ENCODE measurements around the gene LPCAT3.

Gene LPCAT3

DNA sequence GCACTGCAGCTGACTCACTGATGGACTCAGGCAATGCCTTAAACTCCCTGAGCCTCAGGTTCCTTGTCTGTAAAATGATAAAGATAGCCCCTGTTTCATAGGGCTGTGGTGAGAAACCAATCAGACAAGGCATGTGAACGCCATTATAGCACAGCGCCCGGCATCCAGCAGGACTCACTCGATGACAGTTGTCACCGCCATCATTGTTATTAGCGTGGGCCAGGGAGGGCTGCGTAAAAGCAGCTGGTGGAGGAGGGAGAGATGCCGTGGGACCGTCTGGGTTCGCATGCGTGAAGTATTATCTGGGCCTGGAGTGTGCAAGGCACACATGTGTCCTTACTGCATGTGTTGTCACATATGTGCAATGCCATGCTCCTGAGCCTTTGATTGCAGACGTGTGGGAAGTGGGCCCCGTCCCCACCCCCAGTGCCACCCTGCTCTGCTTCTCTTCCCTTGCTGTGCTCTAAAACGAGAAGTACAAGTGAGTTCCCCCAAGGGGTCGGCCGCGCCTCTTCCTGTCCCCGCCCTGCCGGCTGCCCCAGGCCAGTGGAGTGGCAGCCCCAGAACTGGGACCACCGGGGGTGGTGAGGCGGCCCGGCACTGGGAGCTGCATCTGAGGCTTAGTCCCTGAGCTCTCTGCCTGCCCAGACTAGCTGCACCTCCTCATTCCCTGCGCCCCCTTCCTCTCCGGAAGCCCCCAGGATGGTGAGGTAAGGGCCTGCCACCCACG, 67.3 kb downstream of the LPCAT3 start, which contains the start of gene PTPN6:
Gene PTPN6 (plus strand): TSS at position 546 of the 730 bp plus-strand sequence. CDS start 157 bp downstream, at position 703.
- TF ChIP-seq, protein P1, sequence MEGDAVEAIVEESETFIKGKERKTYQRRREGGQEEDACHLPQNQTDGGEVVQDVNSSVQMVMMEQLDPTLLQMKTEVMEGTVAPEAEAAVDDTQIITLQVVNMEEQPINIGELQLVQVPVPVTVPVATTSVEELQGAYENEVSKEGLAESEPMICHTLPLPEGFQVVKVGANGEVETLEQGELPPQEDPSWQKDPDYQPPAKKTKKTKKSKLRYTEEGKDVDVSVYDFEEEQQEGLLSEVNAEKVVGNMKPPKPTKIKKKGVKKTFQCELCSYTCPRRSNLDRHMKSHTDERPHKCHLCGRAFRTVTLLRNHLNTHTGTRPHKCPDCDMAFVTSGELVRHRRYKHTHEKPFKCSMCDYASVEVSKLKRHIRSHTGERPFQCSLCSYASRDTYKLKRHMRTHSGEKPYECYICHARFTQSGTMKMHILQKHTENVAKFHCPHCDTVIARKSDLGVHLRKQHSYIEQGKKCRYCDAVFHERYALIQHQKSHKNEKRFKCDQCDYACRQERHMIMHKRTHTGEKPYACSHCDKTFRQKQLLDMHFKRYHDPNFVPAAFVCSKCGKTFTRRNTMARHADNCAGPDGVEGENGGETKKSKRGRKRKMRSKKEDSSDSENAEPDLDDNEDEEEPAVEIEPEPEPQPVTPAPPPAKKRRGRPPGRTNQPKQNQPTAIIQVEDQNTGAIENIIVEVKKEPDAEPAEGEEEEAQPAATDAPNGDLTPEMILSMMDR (IDR thresholded peaks at IDR 0.05), result no peak
- Histone ChIP-seq H3K27ac (no peak within 1 kb of the TSS), H3K27me3 (ENCODE audit: control insufficient read depth, insufficient read depth, low read length) (no peaks in the 10 kb centered on the region), H3K79me2 (no peaks in the 10 kb centered on the region), H3K9ac (no peak within 1 kb of the TSS), H2AFZ (no peak within 1 kb of the TSS), H3K9me3 (ENCODE audit: control insufficient read depth, low read length) (no peaks in the 10 kb centered on the region), H3K4me2 (ENCODE audit: low read length) (no peak within 1 kb of the TSS), H3K4me1 (peaks cover 7% of the 10 kb centered on the region), H3K4me3 (ENCODE audit: low read depth, low read length) (no peak within 1 kb of the TSS), H3K36me3 (ENCODE audit: control insufficient read depth, insufficient read depth, low read length) (no peaks in the 10 kb centered on the region)

DNA sequence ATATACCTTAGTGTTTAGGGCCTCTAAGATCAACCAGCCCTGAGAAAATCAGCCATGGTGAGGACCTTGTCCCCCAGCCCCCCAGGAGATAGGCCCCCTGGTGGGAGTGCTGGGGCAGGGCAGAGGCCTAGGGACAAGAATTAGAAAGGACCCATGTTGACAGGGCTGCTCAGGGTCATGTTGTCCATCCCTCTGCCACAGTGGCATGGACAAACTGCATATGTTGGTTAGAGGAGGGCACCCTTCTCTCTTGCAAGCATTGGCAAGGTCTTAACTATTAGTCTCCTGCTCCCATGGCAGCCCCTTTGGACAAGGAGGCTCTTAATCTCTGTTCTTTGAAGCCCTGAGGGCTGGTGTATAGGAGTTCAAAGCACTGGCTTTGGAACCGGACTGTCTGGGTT, 67.9 kb downstream of the LPCAT3 start:
- Histone ChIP-seq H3K79me2 (no peaks in the 10 kb centered on the region), H3K27me3 (ENCODE audit: control insufficient read depth, insufficient read depth, low read length) (no peaks in the 10 kb centered on the region), H2AFZ (no peak overlapping the region), H3K9ac (no peak overlapping the region), H3K4me3 (ENCODE audit: low read depth, low read length) (no peak overlapping the region), H3K9me3 (ENCODE audit: control insufficient read depth, low read length) (no peaks in the 10 kb centered on the region), H3K4me1 (peaks cover 9% of the 10 kb centered on the region), H3K4me2 (ENCODE audit: low read length) (no peak overlapping the region), H3K36me3 (ENCODE audit: control insufficient read depth, insufficient read depth, low read length) (no peaks in the 10 kb centered on the region), H3K27ac (no peak overlapping the region)
- TF ChIP-seq, protein P1 (IDR thresholded peaks at IDR 0.05), result no peak

DNA sequence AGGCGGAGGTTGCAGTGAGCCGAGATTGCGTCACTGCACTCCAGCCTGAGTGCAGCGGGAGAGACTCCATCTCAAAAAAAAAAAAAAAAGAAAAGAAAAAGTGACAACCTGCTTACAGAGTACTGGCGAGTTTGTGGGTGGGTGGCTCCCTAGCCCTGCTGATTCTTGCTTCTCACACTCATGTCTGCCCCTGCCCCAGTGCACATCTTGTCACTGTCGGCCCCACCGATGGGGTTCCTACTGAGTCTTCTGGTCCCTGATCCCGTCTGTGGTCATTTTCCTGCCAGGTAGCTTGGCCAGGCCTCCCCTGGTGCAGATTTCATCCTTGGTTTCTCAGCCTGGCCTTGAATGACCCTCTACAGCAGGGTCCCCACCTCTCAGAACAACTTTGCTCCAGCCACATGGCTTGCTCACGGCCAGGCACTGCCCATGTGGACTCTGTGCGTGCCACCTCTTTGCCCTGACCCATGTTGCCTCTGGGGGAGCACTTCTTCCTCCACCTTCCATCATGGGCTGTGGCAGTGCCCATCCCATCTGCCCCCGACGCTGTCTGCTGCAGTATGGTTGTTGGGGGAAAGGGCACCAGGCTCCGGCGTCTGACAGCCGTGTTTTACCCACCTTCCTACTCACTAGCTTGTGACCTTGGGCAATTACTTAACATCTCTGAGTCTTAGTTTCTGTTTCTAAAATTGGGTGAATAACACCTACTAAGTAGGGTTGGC, 69.2 kb downstream of the LPCAT3 start:
- no peak overlapping the region for H3K9ac ChIP-seq
- H2AFZ ChIP-seq, result no peak overlapping the region
- no peaks in the 10 kb centered on the region for H3K9me3 ChIP-seq (ENCODE audit: control insufficient read depth, low read length)
- no peaks in the 10 kb centered on the region for H3K79me2 ChIP-seq
- no peaks in the 10 kb centered on the region for H3K36me3 ChIP-seq (ENCODE audit: control insufficient read depth, insufficient read depth, low read length)
- H3K27me3 ChIP-seq (ENCODE audit: control insufficient read depth, insufficient read depth, low read length), result no peaks in the 10 kb centered on the region
- TF ChIP-seq, protein P1 (IDR thresholded peaks at IDR 0.05), result no peak
- peaks cover 17% of the 10 kb centered on the region for H3K4me1 ChIP-seq
- H3K27ac ChIP-seq, result no peak overlapping the region
- H3K4me3 ChIP-seq (ENCODE audit: low read depth, low read length), result no peak overlapping the region
- H3K4me2 ChIP-seq (ENCODE audit: low read length), result no peak overlapping the region

DNA sequence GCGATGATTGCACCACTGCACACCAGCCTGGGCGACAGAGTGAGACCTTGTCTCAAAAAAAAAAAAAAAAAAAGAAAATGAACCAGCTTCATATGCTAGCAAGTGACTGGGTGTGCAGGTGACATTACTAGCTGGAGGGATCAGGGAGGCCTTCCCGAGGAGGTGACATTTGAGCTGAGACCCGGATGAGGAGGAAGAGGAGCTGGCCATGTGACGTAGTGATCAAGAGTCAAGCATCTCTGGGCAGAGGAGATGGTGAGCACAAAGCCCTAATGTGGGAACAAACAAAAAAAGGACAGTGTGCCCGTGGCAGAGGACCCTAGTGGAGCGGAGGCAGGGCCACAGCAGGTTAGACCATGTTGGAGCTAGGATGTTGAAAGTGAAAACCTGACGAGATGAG, 70.7 kb downstream of the LPCAT3 start:
- Histone ChIP-seq H3K36me3 (ENCODE audit: control insufficient read depth, insufficient read depth, low read length) (no peaks in the 10 kb centered on the region), H3K4me1 (peaks cover 22% of the 10 kb centered on the region), H3K27me3 (ENCODE audit: control insufficient read depth, insufficient read depth, low read length) (no peaks in the 10 kb centered on the region), H2AFZ (no peak overlapping the region), H3K9me3 (ENCODE audit: control insufficient read depth, low read length) (no peaks in the 10 kb centered on the region), H3K79me2 (no peaks in the 10 kb centered on the region), H3K4me2 (ENCODE audit: low read length) (no peak overlapping the region), H3K27ac (no peak overlapping the region), H3K9ac (no peak overlapping the region), H3K4me3 (ENCODE audit: low read depth, low read length) (no peak overlapping the region)
- TF ChIP-seq, protein P1 (IDR thresholded peaks at IDR 0.05), result no peak
